ENCODE results near the gene BSG.
A peak's percentile ranks its signal among the peaks of the same experiment; 100 is the strongest.

The BSG gene

DNA sequence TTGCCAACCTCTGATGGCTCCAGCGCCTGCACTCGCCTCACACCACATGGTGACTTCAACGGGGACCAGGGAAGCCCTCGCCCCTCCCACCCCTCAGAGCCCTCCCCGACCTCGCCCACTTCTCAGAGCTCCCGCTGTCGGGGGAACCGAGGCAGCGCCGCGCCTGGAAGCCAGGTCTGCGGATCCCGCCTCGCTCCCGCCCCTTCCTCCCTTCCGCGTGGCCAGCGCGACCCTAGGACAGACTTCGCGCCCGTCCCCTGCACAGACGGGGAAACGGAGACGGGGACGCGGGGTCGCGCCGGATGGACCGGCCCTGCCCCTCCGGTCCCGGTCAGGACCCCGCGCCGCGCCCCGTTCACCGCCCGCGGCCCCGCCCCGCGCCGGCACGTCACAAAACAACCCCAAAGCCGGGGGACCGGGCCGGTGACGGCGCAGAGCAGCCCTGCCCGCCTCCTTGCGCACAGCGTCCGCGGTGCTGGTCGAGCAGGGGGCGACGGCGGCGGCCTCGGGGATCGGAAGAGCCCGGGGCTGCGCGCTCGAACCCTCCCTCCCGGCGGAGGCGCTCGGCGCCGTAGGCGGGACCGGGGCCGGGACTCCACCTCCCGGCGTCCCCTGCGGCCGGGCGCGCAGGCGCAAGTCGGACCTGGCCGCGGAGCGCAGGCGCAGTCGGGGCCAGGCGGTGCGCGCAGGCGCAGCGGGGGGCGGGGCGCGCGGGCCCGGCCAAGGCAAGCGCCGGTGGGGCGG lies 41.2 kb upstream of the BSG start:
- 0 out of 2 replicates have a peak, but pooled peaks have one; percentile 18 for TF ChIP-seq CTCF (conservative IDR thresholded peaks at IDR 0.05; ENCODE audit: low read length)
- no peak for TF ChIP-seq EZH2phosphoT487 (IDR thresholded peaks at IDR 0.05; ENCODE audit: borderline replicate concordance)
- Histone ChIP-seq H3F3A (ENCODE audit: low read depth) (no peaks in the 10 kb centered on the region), H4K20me1 (ENCODE audit: insufficient read depth, low read length, poor library complexity, severe bottlenecking) (peaks cover 33% of the 10 kb centered on the region), H3K27me3 (ENCODE audit: insufficient read depth, low read length, poor library complexity, severe bottlenecking) (peaks cover 8% of the 10 kb centered on the region), H3K79me2 (ENCODE audit: insufficient read depth, low read length) (peaks cover 44% of the 10 kb centered on the region), H3K4me1 (ENCODE audit: insufficient read depth, low read length, poor library complexity, severe bottlenecking) (peaks cover 10% of the 10 kb centered on the region), H3K9me2 (replicated peaks; ENCODE audit: low read depth, low read length) (no peaks in the 10 kb centered on the region), H3K4me2 (ENCODE audit: low read depth, low read length, poor library complexity, severe bottlenecking) (peak overlapping the region; percentile 73), H3K9me3 (ENCODE audit: insufficient read depth, low read depth, low read length) (no peaks in the 10 kb centered on the region), H3K9ac (ENCODE audit: low read depth, low read length, poor library complexity, severe bottlenecking) (peak overlapping the region; percentile 64), H3K36me3 (ENCODE audit: insufficient read depth, low read length) (peaks cover 2% of the 10 kb centered on the region; the same call in 1 of the 2 replicates), H2AFZ (ENCODE audit: low read length) (peak overlapping the region; percentile 66), H3K4me3 (ENCODE audit: low read length, poor library complexity, severe bottlenecking) (peak overlapping the region; percentile 74)

DNA sequence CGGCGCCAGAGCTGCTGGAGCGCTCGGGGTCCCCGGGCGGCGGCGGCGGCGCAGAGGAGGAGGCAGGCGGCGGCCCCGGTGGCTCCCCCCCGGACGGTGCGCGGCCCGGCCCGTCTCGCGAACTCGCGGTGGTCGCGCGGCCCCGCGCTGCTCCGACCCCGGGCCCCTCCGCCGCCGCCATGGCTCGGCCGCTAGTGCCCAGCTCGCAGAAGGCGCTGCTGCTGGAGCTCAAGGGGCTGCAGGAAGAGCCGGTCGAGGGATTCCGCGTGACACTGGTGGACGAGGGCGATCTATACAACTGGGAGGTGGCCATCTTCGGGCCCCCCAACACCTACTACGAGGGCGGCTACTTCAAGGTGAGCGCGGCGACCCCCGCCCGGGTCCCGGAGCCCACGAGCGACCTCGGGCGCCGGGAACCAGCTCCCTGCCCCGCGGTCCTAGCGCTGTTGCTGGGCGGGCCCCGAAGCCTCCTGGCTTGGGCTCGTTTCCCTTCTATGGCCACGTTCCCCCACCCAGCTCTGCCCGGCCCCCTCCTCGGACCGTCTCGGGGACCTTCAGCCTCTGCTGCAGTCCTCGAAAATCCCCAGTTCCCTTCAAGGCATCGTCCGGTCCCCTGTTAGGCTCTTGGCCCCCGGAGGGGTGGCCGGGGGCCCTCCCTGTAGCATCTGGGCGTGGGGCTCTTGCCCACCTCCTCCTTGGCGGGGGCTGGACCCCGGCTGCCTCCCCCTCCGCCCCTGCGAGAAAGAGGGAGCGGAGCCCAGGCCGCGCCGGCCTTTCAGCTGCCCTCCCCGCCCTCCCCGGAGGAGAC lies 40.4 kb upstream of the BSG start, which contains the start of gene CDC34:
Gene CDC34, plus strand, starts transcription at position 8 of the 808 bp plus-strand sequence. Its CDS starts 172 bp downstream, at position 180.
- Histone ChIP-seq H3K9ac (ENCODE audit: low read depth, low read length, poor library complexity, severe bottlenecking) (peak within 1 kb of the TSS; percentile 95), H3K9me3 (ENCODE audit: insufficient read depth, low read depth, low read length) (no peaks in the 10 kb centered on the region), H3K4me2 (ENCODE audit: low read depth, low read length, poor library complexity, severe bottlenecking) (peak within 1 kb of the TSS; percentile 86), H3K27me3 (ENCODE audit: insufficient read depth, low read length, poor library complexity, severe bottlenecking) (peaks cover 8% of the 10 kb centered on the region), H3K36me3 (ENCODE audit: insufficient read depth, low read length) (peaks cover 10% of the 10 kb centered on the region; the same call in 1 of the 2 replicates), H3K79me2 (ENCODE audit: insufficient read depth, low read length) (peaks cover 50% of the 10 kb centered on the region), H4K20me1 (ENCODE audit: insufficient read depth, low read length, poor library complexity, severe bottlenecking) (peaks cover 33% of the 10 kb centered on the region), H3K4me3 (ENCODE audit: low read length, poor library complexity, severe bottlenecking) (peak within 1 kb of the TSS; percentile 98), H3K9me2 (replicated peaks; ENCODE audit: low read depth, low read length) (no peaks in the 10 kb centered on the region), H3F3A (ENCODE audit: low read depth) (no peaks in the 10 kb centered on the region), H2AFZ (ENCODE audit: low read length) (peak within 1 kb of the TSS; percentile 66), H3K4me1 (ENCODE audit: insufficient read depth, low read length, poor library complexity, severe bottlenecking) (peaks cover 10% of the 10 kb centered on the region)
- TF ChIP-seq CTCF (conservative IDR thresholded peaks at IDR 0.05; ENCODE audit: low read length) (no peak), EZH2phosphoT487 (IDR thresholded peaks at IDR 0.05; ENCODE audit: borderline replicate concordance) (no peak)

- Histone ChIP-seq H3F3A (ENCODE audit: low read depth) (no peaks in the 10 kb centered on the region), H3K27me3 (ENCODE audit: insufficient read depth, low read length, poor library complexity, severe bottlenecking) (peaks cover 8% of the 10 kb centered on the region), H2AFZ (ENCODE audit: low read length) (no peak overlapping the region), H3K36me3 (ENCODE audit: insufficient read depth, low read length) (peaks cover 12% of the 10 kb centered on the region; the same call in 1 of the 2 replicates), H3K9me2 (replicated peaks; ENCODE audit: low read depth, low read length) (no peaks in the 10 kb centered on the region), H3K9me3 (ENCODE audit: insufficient read depth, low read depth, low read length) (no peaks in the 10 kb centered on the region), H3K9ac (ENCODE audit: low read depth, low read length, poor library complexity, severe bottlenecking) (peak overlapping the region; percentile 95), H4K20me1 (ENCODE audit: insufficient read depth, low read length, poor library complexity, severe bottlenecking) (peaks cover 33% of the 10 kb centered on the region), H3K79me2 (ENCODE audit: insufficient read depth, low read length) (peaks cover 50% of the 10 kb centered on the region), H3K4me2 (ENCODE audit: low read depth, low read length, poor library complexity, severe bottlenecking) (peak overlapping the region; percentile 86), H3K4me1 (ENCODE audit: insufficient read depth, low read length, poor library complexity, severe bottlenecking) (peaks cover 10% of the 10 kb centered on the region), H3K4me3 (ENCODE audit: low read length, poor library complexity, severe bottlenecking) (peak overlapping the region; percentile 98)
- TF ChIP-seq CTCF (conservative IDR thresholded peaks at IDR 0.05; ENCODE audit: low read length) = peak; percentile 64
- TF ChIP-seq EZH2phosphoT487 (IDR thresholded peaks at IDR 0.05; ENCODE audit: borderline replicate concordance) = no peak
Measured at GRCh38 chr19:532561-533363, 39.6 kb upstream of the BSG start.

Data from Loucy (cell line).